A549 (cell line): Measurements from ENCODE around the gene BIN1. TPM values are rescaled to one million over a fixed set of nuclear protein-coding genes. Genes with fewer than 3 reads are reported as not detected.

Experiments
- ATAC-seq, 2 experiments: fragments of 200-7000 bp in 1 of 2; fragments of >200 bp in 1 of 2; cut with Nextera tagmentation in 1 of 2; cut with Tn5 transposase in 1 of 2; 3 replicates each; pipeline versions ENCODE4 v1.8.0 to v1.9.1; 2018 to 2020; ENCODE audit warnings: mild to moderate bottlenecking in 1 of 2, moderate library complexity in 1 of 2
- CTCF ChIA-PET: fragments of 300-600 bp; sonication (Branson Sonifier 250); formaldehyde crosslinking; extraction: SDS; loops from one replicate; lab custom pipeline; 2021; ENCODE audit warnings: antibody characterized with exemption, inconsistent platforms; lab: Yijun Ruan, JAX
- POLR2A ChIA-PET: fragments of 350-600 bp; formaldehyde crosslinking; extraction: SDS; loops from one replicate; lab custom pipeline; 2021; ENCODE audit warnings: antibody characterized with exemption, inconsistent platforms; lab: Yijun Ruan, JAX
- DNase-seq, 2 experiments: peaks; one replicate each; pipeline versions ENCODE4 v3.0.0 to v3.0.0-alpha.2; 2011 to 2016; ENCODE audit warnings: low read depth in 1 of 2, low spot score in 1 of 2
- FAIRE-seq: peaks from 2 replicates; lab custom pipeline; 2011; peaks lifted over from hg19 to GRCh38; lab: Jason Lieb, UNC
- H3K27ac ChIP-seq, 2 experiments: fragments of >200 bp; sonication (Bioruptor Twin); formaldehyde crosslinking; 3 replicates each; pipeline ENCODE4 v1.5.1; 2016 to 2017
- H3K4me1 ChIP-seq: fragments of >200 bp; sonication (Bioruptor Twin); formaldehyde crosslinking; 3 replicates; pipeline ENCODE4 v1.6.1; 2016
- H3K4me2 ChIP-seq: fragments of >200 bp; sonication (Bioruptor Twin); formaldehyde crosslinking; 3 replicates; pipeline ENCODE4 v1.6.1; 2016
- H3K4me3 ChIP-seq: fragments of >200 bp; sonication (Bioruptor Twin); formaldehyde crosslinking; 3 replicates; pipeline ENCODE4 v1.5.1; 2016
- H3K9me3 ChIP-seq: fragments of >200 bp; sonication (Bioruptor Twin); formaldehyde crosslinking; 3 replicates; pipeline ENCODE4 v1.6.1; 2016
- BHLHE40 ChIP-seq: IDR thresholded peaks from 2 replicates; pipeline ENCODE4 v1.6.1; 2012; ENCODE audit warnings: low read depth, low read length, inconsistent platforms
- CBX2 ChIP-seq: fragments of 200-600 bp; sonication (generic); IDR thresholded peaks from 2 replicates; pipeline ENCODE4 v1.6.1; 2016; ENCODE audit warnings: low read depth, mild to moderate bottlenecking, borderline replicate concordance
- CBX8 ChIP-seq: fragments of 200-600 bp; sonication (generic); IDR thresholded peaks from 2 replicates; pipeline ENCODE4 v1.6.1; 2016
- CEBPB ChIP-seq, 2 experiments: fragments of >200 bp in 1 of 2; sonication (Bioruptor Twin) in 1 of 2; formaldehyde crosslinking in 1 of 2; IDR thresholded peaks; 2 replicates each; pipeline ENCODE4 v1.6.1; 2012 to 2016
- CHD4 ChIP-seq: fragments of 200-600 bp; sonication (generic); IDR thresholded peaks from 2 replicates; pipeline ENCODE4 v1.6.1; 2016; ENCODE audit warnings: antibody characterized with exemption, mild to moderate bottlenecking, borderline replicate concordance
- EHF ChIP-seq: fragments of 250-450 bp; sonication (Bioruptor Pico); IDR thresholded peaks from 2 replicates; pipeline ENCODE4 v1.5.0; 2020; ENCODE audit warnings: mild to moderate bottlenecking
- ESRRA ChIP-seq: fragments of 150-350 bp; IDR thresholded peaks from 2 replicates; pipeline ENCODE4 v1.6.1; 2014; ENCODE audit warnings: mild to moderate bottlenecking, low read length, borderline replicate concordance
- GATA3 ChIP-seq: IDR thresholded peaks from 2 replicates; pipeline ENCODE4 v1.6.1; 2012; ENCODE audit warnings: borderline replicate concordance
- HES2 ChIP-seq: fragments of >200 bp; sonication (Bioruptor Twin); formaldehyde crosslinking; IDR thresholded peaks from 2 replicates; pipeline ENCODE4 v1.6.1; 2016
- HEYL ChIP-seq: fragments of 250-450 bp; sonication (Bioruptor Pico); IDR thresholded peaks from 2 replicates; pipeline ENCODE4 v1.8.0; 2021; ENCODE audit warnings: mild to moderate bottlenecking, moderate library complexity
- HOXA7 ChIP-seq: fragments of 250-450 bp; sonication (Bioruptor Pico); IDR thresholded peaks from 2 replicates; pipeline ENCODE4 v1.5.0; 2020; ENCODE audit warnings: mild to moderate bottlenecking, moderate library complexity
- HOXB5 ChIP-seq: fragments of 250-450 bp; sonication (Bioruptor Pico); IDR thresholded peaks from 2 replicates; pipeline ENCODE4 v1.5.0; 2020; ENCODE audit warnings: mild to moderate bottlenecking, moderate library complexity
- JUN ChIP-seq, 2 experiments: fragments of >200 bp; sonication (Bioruptor Twin); formaldehyde crosslinking; IDR thresholded peaks; 2 replicates in 1 of 2; 3 replicates in 1 of 2; pipeline ENCODE4 v1.6.1; 2016 to 2017
- KDM1A ChIP-seq: fragments of 200-600 bp; sonication (generic); IDR thresholded peaks from 2 replicates; pipeline ENCODE4 v1.6.1; 2016; ENCODE audit warnings: low read depth, mild to moderate bottlenecking
- KDM5A ChIP-seq: fragments of 200-600 bp; sonication (generic); IDR thresholded peaks from 2 replicates; pipeline ENCODE4 v1.6.1; 2016; ENCODE audit warnings: antibody characterized with exemption, mild to moderate bottlenecking
- MAFK ChIP-seq: fragments of 450-650 bp; IDR thresholded peaks from 2 replicates; pipeline ENCODE4 v1.6.1; 2014; ENCODE audit not compliant: partially characterized antibody
- MAX ChIP-seq: IDR thresholded peaks from 2 replicates; pipeline ENCODE4 v1.6.1; 2012
- NFE2L2 ChIP-seq: fragments of 150-350 bp; conservative IDR thresholded peaks from 2 replicates; pipeline ENCODE4 v1.6.1; 2014; ENCODE audit warnings: low read length
- NR3C1 ChIP-seq: fragments of >200 bp; sonication (Bioruptor Twin); formaldehyde crosslinking; IDR thresholded peaks from 3 replicates; pipeline ENCODE4 v1.6.1; 2017
- POLR2A ChIP-seq: IDR thresholded peaks from 2 replicates; pipeline ENCODE4 v1.6.1; 2012; ENCODE audit warnings: mild to moderate bottlenecking, low read length
- RCOR1 ChIP-seq: fragments of 150-350 bp; IDR thresholded peaks from 2 replicates; pipeline ENCODE4 v1.6.1; 2014; ENCODE audit warnings: antibody characterized with exemption, low read length, low read depth
- SMC3 ChIP-seq: fragments of >200 bp; sonication (Bioruptor Twin); formaldehyde crosslinking; IDR thresholded peaks from 3 replicates; pipeline ENCODE4 v1.6.1; 2018; ENCODE audit warnings: inconsistent platforms
- ZC3H11A ChIP-seq: fragments of 450-650 bp; IDR thresholded peaks from 2 replicates; pipeline ENCODE4 v1.6.1; 2014; ENCODE audit warnings: antibody characterized with exemption, mild to moderate bottlenecking
- ZSCAN20 ChIP-seq: fragments of 250-450 bp; sonication (Bioruptor Pico); IDR thresholded peaks from 2 replicates; pipeline ENCODE4 v1.8.0; 2022; ENCODE audit warnings: mild to moderate bottlenecking, moderate library complexity
- WGBS: methylation state at CpG from one replicate; pipeline ENCODE4 v1.1.6; 2017; ENCODE audit errors: missing lambda C conversion rate; 5-methylcytosine and 5-hydroxymethylcytosine counted together
- polyA plus RNA-seq, 4 experiments: library from polyadenylated mRNA; depleted of rRNA in 3 of 4; stranded (reverse); fragments of >200 nt; fragmentation: RNase III in 1 of 4; extraction: RNeasy Plus Mini Kit Qiagen cat#74134 plus additional on column Dnase treatment in 1 of 4; gene quantifications; 2 replicates in 3 of 4; 3 replicates in 1 of 4; pipeline ENCODE4 v1.2.3, GENCODE V29; 2011 to 2017
- TF ChIP-seq, protein P1 (sequence below): fragments of 450-650 bp; IDR thresholded peaks from 2 replicates; pipeline ENCODE4 v1.6.1; 2014; ENCODE audit warnings: antibody characterized with exemption
- TF ChIP-seq, protein P2 (sequence below): fragments of 150-350 bp; IDR thresholded peaks from 2 replicates; pipeline ENCODE4 v1.6.1; 2014; ENCODE audit warnings: low read depth, mild to moderate bottlenecking, low read length
- TF ChIP-seq, protein P3 (sequence below): fragments of 200-600 bp; sonication (generic); IDR thresholded peaks from 2 replicates; pipeline ENCODE4 v1.6.1; 2016; ENCODE audit warnings: antibody characterized with exemption, mild to moderate bottlenecking, moderate library complexity

BIN1 gene
- polyA plus RNA-seq, 2 of the 4 experiments (the other 2 are of a cell fraction), result 15.5 to 34.1 TPM

DNA sequence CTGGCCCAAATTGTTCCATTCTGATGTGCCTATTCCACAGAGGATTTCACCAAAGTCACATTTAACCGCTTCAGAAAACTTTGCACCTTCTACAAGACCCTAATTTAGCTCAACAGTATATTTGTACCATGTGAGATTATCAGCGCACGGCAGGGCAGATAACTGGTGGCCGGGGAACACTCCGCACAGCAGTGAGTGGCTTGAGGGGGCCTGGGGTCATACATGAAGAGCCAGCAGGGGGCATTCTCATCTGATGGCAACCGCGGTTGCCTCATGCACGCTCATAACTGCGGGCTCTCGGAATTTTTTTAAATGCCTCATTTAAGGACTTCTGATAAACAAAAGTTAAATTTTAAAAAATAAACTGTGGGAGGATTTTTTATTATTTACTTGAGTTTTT lies 84.1 kb downstream of the BIN1 start:
- Histone ChIP-seq H3K4me2 (no peak overlapping the region), H3K4me3 (no peak overlapping the region)
- ATAC-seq (no peak), FAIRE-seq (no peak)
- TF ChIP-seq KDM1A, result no peak
- no peak for TF ChIP-seq SMC3
- TF ChIP-seq MAX, result no peak
- TF ChIP-seq MAFK, result no peak
- TF ChIP-seq BHLHE40, result no peak
- TF ChIP-seq HEYL (CRISPR knock-in tag), result no peak
- no peak for TF ChIP-seq ESRRA
- TF ChIP-seq NFE2L2, result no peak
- TF ChIP-seq, all 56 proteins: peak for 0
- H3K27ac ChIP-seq, result no peak overlapping the region
- no peaks in the 10 kb centered on the region for H3K9me3 ChIP-seq
- ChIA-PET CTCF (interaction anchor here (1.7 kb wide), 1 partner anchor 10 kb away, joined by 5 read pairs; no protein-coding TSS in a partner anchor), POLR2A (no interaction called here)
- DNase-seq, result no peak
- WGBS, result 92% methylated on average over 10 of the region's 10 CpGs
- H3K4me1 ChIP-seq, result peaks cover 4% of the 10 kb centered on the region; the same call in 1 of the 3 replicates

DNA sequence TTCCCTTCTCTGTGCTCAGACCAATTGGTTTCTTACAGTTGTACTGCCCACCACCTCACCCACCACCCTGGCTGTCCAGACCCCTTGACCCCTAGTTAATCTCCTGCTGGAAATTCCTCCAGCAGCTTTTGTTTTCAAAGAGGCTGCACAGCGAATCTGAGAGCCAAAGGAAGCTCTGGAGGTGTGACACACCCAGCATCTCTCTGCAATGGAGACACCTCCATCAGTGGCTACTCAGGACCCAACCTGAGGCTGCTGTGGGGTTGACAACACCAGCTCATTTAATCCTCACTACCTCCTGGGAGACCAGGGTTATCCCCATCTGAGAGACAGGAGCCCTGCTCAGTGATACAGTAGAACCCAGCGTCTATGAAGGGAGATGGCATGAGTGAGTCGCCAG lies 86.4 kb downstream of the BIN1 start:
- 69% methylated on average over 2 of the region's 3 CpGs for WGBS
- H3K4me3 ChIP-seq, result no peak overlapping the region
- DNase-seq (no peak), ATAC-seq (no peak), FAIRE-seq (no peak)
- no peaks in the 10 kb centered on the region for H3K4me1 ChIP-seq
- no peak overlapping the region for H3K27ac ChIP-seq
- no peaks in the 10 kb centered on the region for H3K9me3 ChIP-seq
- TF ChIP-seq HOXB5 (CRISPR knock-in tag) (no peak), CHD4 (no peak), RCOR1 (no peak)
- TF ChIP-seq, protein P1, sequence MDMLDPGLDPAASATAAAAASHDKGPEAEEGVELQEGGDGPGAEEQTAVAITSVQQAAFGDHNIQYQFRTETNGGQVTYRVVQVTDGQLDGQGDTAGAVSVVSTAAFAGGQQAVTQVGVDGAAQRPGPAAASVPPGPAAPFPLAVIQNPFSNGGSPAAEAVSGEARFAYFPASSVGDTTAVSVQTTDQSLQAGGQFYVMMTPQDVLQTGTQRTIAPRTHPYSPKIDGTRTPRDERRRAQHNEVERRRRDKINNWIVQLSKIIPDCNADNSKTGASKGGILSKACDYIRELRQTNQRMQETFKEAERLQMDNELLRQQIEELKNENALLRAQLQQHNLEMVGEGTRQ, result no peak
- H3K4me2 ChIP-seq, result no peak overlapping the region
- CTCF ChIA-PET, result no interaction called here
- POLR2A ChIA-PET, result no interaction called here

GRCh38 chr2:127017548-127017947 lies 89.4 kb downstream of the BIN1 start:
- ChIA-PET CTCF (interaction anchor here (1.9 kb wide), 1 partner anchor 46 kb away, joined by 7 read pairs; no protein-coding TSS in a partner anchor), POLR2A (no interaction called here)
- ATAC-seq, result no peak
- Histone ChIP-seq H3K4me3 (no peak overlapping the region), H3K4me2 (no peak overlapping the region), H3K27ac (no peak overlapping the region), H3K9me3 (no peaks in the 10 kb centered on the region), H3K4me1 (peaks cover 12% of the 10 kb centered on the region; the same call in 2 of the 3 replicates)
- no peak for FAIRE-seq
- WGBS, result 72% methylated on average over 5 of the region's 5 CpGs
- TF ChIP-seq, protein P2, sequence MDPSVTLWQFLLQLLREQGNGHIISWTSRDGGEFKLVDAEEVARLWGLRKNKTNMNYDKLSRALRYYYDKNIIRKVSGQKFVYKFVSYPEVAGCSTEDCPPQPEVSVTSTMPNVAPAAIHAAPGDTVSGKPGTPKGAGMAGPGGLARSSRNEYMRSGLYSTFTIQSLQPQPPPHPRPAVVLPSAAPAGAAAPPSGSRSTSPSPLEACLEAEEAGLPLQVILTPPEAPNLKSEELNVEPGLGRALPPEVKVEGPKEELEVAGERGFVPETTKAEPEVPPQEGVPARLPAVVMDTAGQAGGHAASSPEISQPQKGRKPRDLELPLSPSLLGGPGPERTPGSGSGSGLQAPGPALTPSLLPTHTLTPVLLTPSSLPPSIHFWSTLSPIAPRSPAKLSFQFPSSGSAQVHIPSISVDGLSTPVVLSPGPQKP, result no peak
- TF ChIP-seq GATA3, result no peak
- no peak for TF ChIP-seq POLR2A
- TF ChIP-seq ZSCAN20 (CRISPR knock-in tag), result no peak
- no peak for TF ChIP-seq KDM5A
- TF ChIP-seq EHF (CRISPR knock-in tag), result no peak
- TF ChIP-seq ZC3H11A, result no peak
- TF ChIP-seq CBX2, result no peak
- no peak for TF ChIP-seq NR3C1
- no peak for TF ChIP-seq HES2
- no peak for TF ChIP-seq NFE2L2
- TF ChIP-seq, protein P3, sequence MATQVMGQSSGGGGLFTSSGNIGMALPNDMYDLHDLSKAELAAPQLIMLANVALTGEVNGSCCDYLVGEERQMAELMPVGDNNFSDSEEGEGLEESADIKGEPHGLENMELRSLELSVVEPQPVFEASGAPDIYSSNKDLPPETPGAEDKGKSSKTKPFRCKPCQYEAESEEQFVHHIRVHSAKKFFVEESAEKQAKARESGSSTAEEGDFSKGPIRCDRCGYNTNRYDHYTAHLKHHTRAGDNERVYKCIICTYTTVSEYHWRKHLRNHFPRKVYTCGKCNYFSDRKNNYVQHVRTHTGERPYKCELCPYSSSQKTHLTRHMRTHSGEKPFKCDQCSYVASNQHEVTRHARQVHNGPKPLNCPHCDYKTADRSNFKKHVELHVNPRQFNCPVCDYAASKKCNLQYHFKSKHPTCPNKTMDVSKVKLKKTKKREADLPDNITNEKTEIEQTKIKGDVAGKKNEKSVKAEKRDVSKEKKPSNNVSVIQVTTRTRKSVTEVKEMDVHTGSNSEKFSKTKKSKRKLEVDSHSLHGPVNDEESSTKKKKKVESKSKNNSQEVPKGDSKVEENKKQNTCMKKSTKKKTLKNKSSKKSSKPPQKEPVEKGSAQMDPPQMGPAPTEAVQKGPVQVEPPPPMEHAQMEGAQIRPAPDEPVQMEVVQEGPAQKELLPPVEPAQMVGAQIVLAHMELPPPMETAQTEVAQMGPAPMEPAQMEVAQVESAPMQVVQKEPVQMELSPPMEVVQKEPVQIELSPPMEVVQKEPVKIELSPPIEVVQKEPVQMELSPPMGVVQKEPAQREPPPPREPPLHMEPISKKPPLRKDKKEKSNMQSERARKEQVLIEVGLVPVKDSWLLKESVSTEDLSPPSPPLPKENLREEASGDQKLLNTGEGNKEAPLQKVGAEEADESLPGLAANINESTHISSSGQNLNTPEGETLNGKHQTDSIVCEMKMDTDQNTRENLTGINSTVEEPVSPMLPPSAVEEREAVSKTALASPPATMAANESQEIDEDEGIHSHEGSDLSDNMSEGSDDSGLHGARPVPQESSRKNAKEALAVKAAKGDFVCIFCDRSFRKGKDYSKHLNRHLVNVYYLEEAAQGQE, result no peak
- TF ChIP-seq CEBPB (IDR thresholded peaks at IDR 0.05), result no peak
- no peak for TF ChIP-seq CBX8
- no peak for TF ChIP-seq RCOR1
- no peak for TF ChIP-seq HOXA7 (CRISPR knock-in tag)
- TF ChIP-seq JUN (IDR thresholded peaks at IDR 0.05), result no peak
- no peak for DNase-seq
